OCI-LY3 (cell line): Measurements from ENCODE around the gene DHRS11.

Source experiments
- H2AFZ ChIP-seq: fragments of 200-600, 300-600 bp; shearing (Covaris generic); 2 replicates; pipeline ENCODE4 v1.6.0; 2014; ENCODE audit warnings: antibody characterized with exemption, low read depth, low read length
- H3K27ac ChIP-seq: fragments of 200-600, 300-600 bp; sonication (generic); 2 replicates; pipeline ENCODE4 v1.5.1; 2014; ENCODE audit warnings: mild to moderate bottlenecking, low read length, moderate library complexity, mixed read lengths
- H3K27me3 ChIP-seq: fragments of 200-600, 300-600 bp; sonication (generic); 2 replicates; pipeline ENCODE4 v1.6.1; 2014; ENCODE audit warnings: low read depth, low read length, mixed read lengths
- H3K36me3 ChIP-seq: fragments of 200-600, 300-600 bp; sonication (generic); replicated peaks from 2 replicates; pipeline ENCODE3; 2014; ENCODE audit warnings: low read depth, low read length, mixed read lengths
- H3K4me1 ChIP-seq: fragments of 300-600, 200-600 bp; sonication (generic); 2 replicates; pipeline ENCODE4 v1.6.1; 2014; ENCODE audit warnings: low read length, mixed read lengths
- H3K4me2 ChIP-seq: fragments of 200-600, 300-600 bp; sonication (generic); 2 replicates; pipeline ENCODE4 v1.6.1; 2014; ENCODE audit warnings: low read length, mixed read lengths
- H3K4me3 ChIP-seq: fragments of 300-600, 200-600 bp; sonication (generic); 2 replicates; pipeline ENCODE4 v1.5.1; 2014; ENCODE audit warnings: antibody characterized with exemption, mild to moderate bottlenecking, low read length, moderate library complexity
- H3K79me2 ChIP-seq: fragments of 300-600, 200-600 bp; shearing (Covaris generic); 2 replicates; pipeline ENCODE4 v1.6.1; 2014; ENCODE audit warnings: mild to moderate bottlenecking, low read length, mixed read lengths
- H3K9ac ChIP-seq: fragments of 300-600, 200-600 bp; shearing (Covaris generic); 2 replicates; pipeline ENCODE4 v1.6.0; 2014; ENCODE audit warnings: mild to moderate bottlenecking, low read length, moderate library complexity
- H3K9me3 ChIP-seq: fragments of 200-600, 300-600 bp; shearing (Covaris generic); 2 replicates; pipeline ENCODE4 v1.6.1; 2014; ENCODE audit warnings: low read length, mixed read lengths; ENCODE audit not compliant: insufficient read depth
- H4K20me1 ChIP-seq: fragments of 200-600, 300-600 bp; sonication (generic); 2 replicates; pipeline ENCODE4 v1.6.1; 2016; ENCODE audit warnings: low read length, mixed read lengths; ENCODE audit not compliant: insufficient read depth
- CTCF ChIP-seq: fragments of 200-600, 300-600 bp; sonication (generic); IDR thresholded peaks from 2 replicates; pipeline ENCODE4 v1.5.1; 2014; ENCODE audit warnings: antibody characterized with exemption, low read length, low read depth
- EZH2phosphoT487 ChIP-seq: fragments of 200-600 bp; shearing (Covaris generic); IDR thresholded peaks from 2 replicates; pipeline ENCODE4 v1.6.1; 2018; ENCODE audit warnings: antibody characterized with exemption, mixed run types, low read depth

DHRS11 gene

GRCh38 chr17:36631022-36631421 lies 39.3 kb downstream of the DHRS11 start:
- Histone ChIP-seq H3K4me2 (no peak overlapping the region), H4K20me1 (no peaks in the 10 kb centered on the region), H3K9me3 (no peaks in the 10 kb centered on the region), H3K27ac (no peak overlapping the region), H3K36me3 (no peaks in the 10 kb centered on the region), H3K9ac (no peak overlapping the region), H3K27me3 (peaks cover 49% of the 10 kb centered on the region), H3K4me1 (no peaks in the 10 kb centered on the region), H3K79me2 (no peaks in the 10 kb centered on the region), H2AFZ (no peak overlapping the region), H3K4me3 (no peak overlapping the region)
- TF ChIP-seq EZH2phosphoT487 (no peak), CTCF (no peak)

GRCh38 chr17:36632916-36633771 lies 41.5 kb downstream of the DHRS11 start:
- TF ChIP-seq CTCF (no peak), EZH2phosphoT487 (no peak)
- Histone ChIP-seq H3K36me3 (no peaks in the 10 kb centered on the region), H3K9ac (no peak overlapping the region), H3K4me1 (no peaks in the 10 kb centered on the region), H3K27me3 (peaks cover 61% of the 10 kb centered on the region), H3K79me2 (no peaks in the 10 kb centered on the region), H3K4me2 (no peak overlapping the region), H3K27ac (no peak overlapping the region), H4K20me1 (no peaks in the 10 kb centered on the region), H3K4me3 (no peak overlapping the region), H3K9me3 (no peaks in the 10 kb centered on the region), H2AFZ (no peak overlapping the region)

- Histone ChIP-seq H3K27ac (no peak overlapping the region), H3K4me1 (no peaks in the 10 kb centered on the region), H3K27me3 (peaks cover 58% of the 10 kb centered on the region)
Observed at GRCh38 chr17:36640346-36640745, 48.7 kb downstream of the DHRS11 start.

More at GRCh38 chr17:36640346-36640745, 48.7 kb downstream of the DHRS11 start:
- Histone ChIP-seq H2AFZ (no peak overlapping the region), H3K4me2 (no peak overlapping the region), H3K36me3 (no peaks in the 10 kb centered on the region), H3K4me3 (no peak overlapping the region), H4K20me1 (no peaks in the 10 kb centered on the region), H3K9ac (no peak overlapping the region), H3K9me3 (no peaks in the 10 kb centered on the region), H3K79me2 (no peaks in the 10 kb centered on the region)
- TF ChIP-seq EZH2phosphoT487, result no peak
- TF ChIP-seq CTCF, result no peak
